ENCODE measurements around the gene GNLY. TPM values are rescaled to one million over a fixed set of nuclear protein-coding genes. Genes with fewer than 3 reads are reported as not detected.

GNLY gene
- total and polyA plus RNA-seq, 9 of the 15 experiments (the other 6 are each of a cell fraction or from before 2014, with no cell fraction given), result not detected

DNA sequence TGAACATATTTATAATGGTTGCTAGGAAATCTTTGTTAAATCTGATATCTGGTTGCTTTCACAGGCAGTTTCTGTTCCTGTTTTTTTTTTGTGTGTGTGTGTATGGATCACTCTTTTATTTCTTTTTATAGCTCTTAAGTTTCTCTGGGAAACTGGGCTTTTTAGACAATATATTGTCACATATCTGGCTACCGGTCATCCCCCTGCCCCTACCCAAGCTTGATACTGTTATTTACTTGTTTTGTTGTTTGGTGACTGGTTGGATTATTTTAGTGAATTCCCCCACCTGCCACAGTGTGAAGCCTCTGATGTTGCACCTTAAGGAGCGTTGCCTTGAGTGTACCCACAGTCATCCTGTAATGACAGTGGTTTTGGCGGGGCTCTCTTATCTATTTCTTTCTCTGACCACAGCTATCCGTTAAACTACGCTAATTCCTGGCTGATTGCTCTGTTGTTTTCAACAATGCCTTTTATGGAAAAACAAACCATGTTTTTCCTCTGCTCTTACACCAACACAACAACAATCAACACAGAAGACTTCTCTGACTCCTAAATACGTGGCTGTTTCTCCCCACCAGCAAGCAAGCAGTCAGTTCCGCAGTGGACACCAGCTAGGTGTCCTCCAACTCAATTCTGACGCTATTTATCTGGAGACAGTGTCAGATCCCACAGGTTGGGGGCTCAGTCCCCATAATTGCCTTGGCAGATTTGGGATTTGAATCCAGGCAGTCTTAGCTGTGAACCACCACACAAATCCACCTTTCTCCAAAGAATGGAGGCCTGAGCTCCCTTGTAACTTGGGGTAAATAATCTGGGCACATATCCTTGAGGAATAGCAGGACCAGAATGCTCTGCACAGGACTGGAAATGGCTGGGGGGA lies 10.9 kb downstream of the GNLY start (continued):
- TF ChIP-seq, protein P1, sequence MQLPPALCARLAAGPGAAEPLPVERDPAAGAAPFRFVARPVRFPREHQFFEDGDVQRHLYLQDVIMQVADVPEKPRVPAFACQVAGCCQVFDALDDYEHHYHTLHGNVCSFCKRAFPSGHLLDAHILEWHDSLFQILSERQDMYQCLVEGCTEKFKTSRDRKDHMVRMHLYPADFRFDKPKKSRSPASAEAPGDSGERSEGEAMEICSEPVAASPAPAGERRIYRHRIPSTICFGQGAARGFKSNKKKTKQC (CRISPR knock-in tag; IDR thresholded peaks at IDR 0.05), result no peak
- no peak for TF ChIP-seq CREB3L1 (IDR thresholded peaks at IDR 0.05; ENCODE audit: borderline replicate concordance, low read depth)
- no peak for TF ChIP-seq ZBTB26 (CRISPR knock-in tag; IDR thresholded peaks at IDR 0.05)
- peak; percentile 19; the same call in 1 of the 2 replicates for TF ChIP-seq LEF1 (IDR thresholded peaks at IDR 0.05)
- peak in 1 of 2 experiments; percentile 13 for TF ChIP-seq AFF1 (IDR thresholded peaks at IDR 0.05; ENCODE audit: low read depth in 1 of 2, partially characterized antibody in 2 of 2)
- TF ChIP-seq, protein P2, sequence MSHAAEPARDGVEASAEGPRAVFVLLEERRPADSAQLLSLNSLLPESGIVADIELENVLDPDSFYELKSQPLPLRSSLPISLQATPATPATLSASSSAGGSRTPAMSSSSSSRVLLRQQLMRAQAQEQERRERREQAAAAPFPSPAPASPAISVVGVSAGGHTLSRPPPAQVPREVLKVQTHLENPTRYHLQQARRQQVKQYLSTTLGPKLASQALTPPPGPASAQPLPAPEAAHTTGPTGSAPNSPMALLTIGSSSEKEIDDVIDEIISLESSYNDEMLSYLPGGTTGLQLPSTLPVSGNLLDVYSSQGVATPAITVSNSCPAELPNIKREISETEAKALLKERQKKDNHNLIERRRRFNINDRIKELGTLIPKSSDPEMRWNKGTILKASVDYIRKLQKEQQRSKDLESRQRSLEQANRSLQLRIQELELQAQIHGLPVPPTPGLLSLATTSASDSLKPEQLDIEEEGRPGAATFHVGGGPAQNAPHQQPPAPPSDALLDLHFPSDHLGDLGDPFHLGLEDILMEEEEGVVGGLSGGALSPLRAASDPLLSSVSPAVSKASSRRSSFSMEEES (CRISPR knock-in tag; IDR thresholded peaks at IDR 0.05), result no peak
- TF ChIP-seq SRF (CRISPR knock-in tag; IDR thresholded peaks at IDR 0.05), result peak; percentile 9 to 96; a peak in 3 of 4 replicates
- no peak for TF ChIP-seq ZNF696 (CRISPR knock-in tag; conservative IDR thresholded peaks at IDR 0.05)
- peak; percentile 41 for TF ChIP-seq ZFP36 (IDR thresholded peaks at IDR 0.05; ENCODE audit: low read depth, low read length, partially characterized antibody)
- TF ChIP-seq MNT (conservative IDR thresholded peaks at IDR 0.05), result no peak
- no peak for TF ChIP-seq MAFK (IDR thresholded peaks at IDR 0.05; ENCODE audit: low read length)
- peak; percentile 37; the same call in 1 of the 2 replicates for TF ChIP-seq GABPA (tag; conservative IDR thresholded peaks at IDR 0.05; ENCODE audit: low read depth)
- no peak for TF ChIP-seq DMBX1 (CRISPR knock-in tag; IDR thresholded peaks at IDR 0.05; ENCODE audit: borderline replicate concordance)
